ENCODE data around the gene TBX2. TPM values are rescaled to one million over a fixed set of nuclear protein-coding genes. Genes with fewer than 3 reads are reported as not detected.

Gene TBX2
- total and polyA plus RNA-seq, 2 experiments from 2014 or later: 212 to 228 TPM

- H3K36me3 ChIP-seq: peaks cover 24% of the 10 kb centered on the region
- peaks cover 53% of the 10 kb centered on the region for H3K4me1 ChIP-seq (ENCODE audit: low read depth)
- H3K27me3 ChIP-seq: peaks cover 53% of the 10 kb centered on the region
- no peaks in the 10 kb centered on the region for H3K9me3 ChIP-seq (ENCODE audit: low read depth)
- peak overlapping the region; percentile 73 for H3K27ac ChIP-seq
- no peak for TF ChIP-seq CTCF (IDR thresholded peaks at IDR 0.05; ENCODE audit: low read depth, low read length)
- peak overlapping the region; percentile 6 for H3K4me3 ChIP-seq
- DNase-seq (ENCODE audit: low read depth in 1 of 2, low spot score in 1 of 2): no peak
Measured at GRCh38 chr17:61408151-61409041, 8.8 kb downstream of the TBX2 start.

- peak overlapping the region; percentile 6 for H3K4me3 ChIP-seq
- peaks cover 16% of the 10 kb centered on the region for H3K36me3 ChIP-seq
- peak overlapping the region; percentile 73 for H3K27ac ChIP-seq
- DNase-seq (ENCODE audit: low read depth in 1 of 2, low spot score in 1 of 2): peak; percentile 80 to 86
- peak; percentile 45 for TF ChIP-seq CTCF (IDR thresholded peaks at IDR 0.05; ENCODE audit: low read depth, low read length)
- H3K27me3 ChIP-seq: peaks cover 42% of the 10 kb centered on the region
- no peaks in the 10 kb centered on the region for H3K9me3 ChIP-seq (ENCODE audit: low read depth)
- peaks cover 49% of the 10 kb centered on the region for H3K4me1 ChIP-seq (ENCODE audit: low read depth)
Measured at GRCh38 chr17:61409301-61410112, 9.9 kb downstream of the TBX2 start.

GRCh38 chr17:61410141-61411010, 10.7 kb downstream of the TBX2 start:
- Histone ChIP-seq H3K27ac (peak overlapping the region; percentile 74), H3K36me3 (peaks cover 11% of the 10 kb centered on the region), H3K4me1 (ENCODE audit: low read depth) (peaks cover 44% of the 10 kb centered on the region), H3K27me3 (peaks cover 33% of the 10 kb centered on the region), H3K4me3 (peak overlapping the region; percentile 50), H3K9me3 (ENCODE audit: low read depth) (no peaks in the 10 kb centered on the region)
- peak; percentile 87 to 89 for DNase-seq (ENCODE audit: low read depth in 1 of 2, low spot score in 1 of 2)
- peak; percentile 59 for TF ChIP-seq CTCF (IDR thresholded peaks at IDR 0.05; ENCODE audit: low read depth, low read length)

- peak overlapping the region; percentile 50 for H3K4me3 ChIP-seq
- peaks cover 38% of the 10 kb centered on the region for H3K4me1 ChIP-seq (ENCODE audit: low read depth)
- no peak for DNase-seq (ENCODE audit: low read depth in 1 of 2, low spot score in 1 of 2)
- peak overlapping the region; percentile 74 for H3K27ac ChIP-seq
- TF ChIP-seq CTCF (IDR thresholded peaks at IDR 0.05; ENCODE audit: low read depth, low read length): no peak
- H3K9me3 ChIP-seq (ENCODE audit: low read depth): no peaks in the 10 kb centered on the region
- peaks cover 27% of the 10 kb centered on the region for H3K27me3 ChIP-seq
- peaks cover 7% of the 10 kb centered on the region for H3K36me3 ChIP-seq
Measured at GRCh38 chr17:61411011-61411260, 11.3 kb downstream of the TBX2 start.

Measured in cardiac muscle cell (in vitro differentiated cells and primary cell).